GM18511 (cell line): ENCODE results near the gene ARHGAP15.

Experiments used
- ATAC-seq: cut with Tn5 transposase; IDR thresholded peaks from one replicate; pipeline ENCODE4 v1.9.1; 2021; ENCODE audit warnings: mild to moderate bottlenecking, moderate library complexity; ENCODE audit not compliant: unreplicated experiment

Gene ARHGAP15

DNA sequence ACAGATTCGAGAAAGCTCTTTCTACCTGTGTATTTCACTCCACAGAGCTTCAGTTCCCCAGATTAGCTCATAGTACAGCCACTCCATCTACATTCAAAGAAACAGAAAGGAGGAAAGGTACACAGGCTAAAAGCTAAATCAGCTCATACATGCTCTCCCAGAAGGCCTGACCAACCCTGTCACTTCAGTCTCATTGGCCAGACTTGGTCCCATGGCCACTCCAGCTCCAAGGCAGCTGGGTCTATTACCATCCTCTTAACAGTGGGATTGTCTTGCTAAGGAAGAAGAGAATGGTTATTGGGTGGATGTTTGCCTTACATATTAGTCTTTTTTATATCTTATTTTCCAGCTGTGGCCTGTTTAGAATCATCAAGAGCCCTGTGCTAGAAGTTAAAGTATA, 572.6 kb downstream of the ARHGAP15 start:
- no peak for ATAC-seq

DNA sequence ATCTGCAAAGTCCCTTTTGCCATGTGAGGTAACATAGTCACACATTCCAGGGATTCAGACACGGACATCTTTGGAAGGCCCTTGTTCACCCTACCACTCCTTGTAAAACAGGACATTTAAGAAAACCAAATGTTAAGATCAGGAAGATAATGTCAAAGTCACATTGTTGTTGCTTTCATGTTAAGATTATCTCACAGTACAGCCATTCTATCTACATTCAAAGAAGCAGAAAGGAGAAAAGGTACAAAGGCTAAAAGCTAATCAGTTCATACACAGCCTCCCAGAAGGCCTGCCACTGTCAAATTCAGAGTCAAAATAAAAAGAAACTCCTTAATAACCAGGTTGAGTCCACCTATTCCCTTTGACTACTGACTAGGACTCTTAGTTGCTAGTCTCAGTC, 573.7 kb downstream of the ARHGAP15 start:
- no peak for ATAC-seq

DNA sequence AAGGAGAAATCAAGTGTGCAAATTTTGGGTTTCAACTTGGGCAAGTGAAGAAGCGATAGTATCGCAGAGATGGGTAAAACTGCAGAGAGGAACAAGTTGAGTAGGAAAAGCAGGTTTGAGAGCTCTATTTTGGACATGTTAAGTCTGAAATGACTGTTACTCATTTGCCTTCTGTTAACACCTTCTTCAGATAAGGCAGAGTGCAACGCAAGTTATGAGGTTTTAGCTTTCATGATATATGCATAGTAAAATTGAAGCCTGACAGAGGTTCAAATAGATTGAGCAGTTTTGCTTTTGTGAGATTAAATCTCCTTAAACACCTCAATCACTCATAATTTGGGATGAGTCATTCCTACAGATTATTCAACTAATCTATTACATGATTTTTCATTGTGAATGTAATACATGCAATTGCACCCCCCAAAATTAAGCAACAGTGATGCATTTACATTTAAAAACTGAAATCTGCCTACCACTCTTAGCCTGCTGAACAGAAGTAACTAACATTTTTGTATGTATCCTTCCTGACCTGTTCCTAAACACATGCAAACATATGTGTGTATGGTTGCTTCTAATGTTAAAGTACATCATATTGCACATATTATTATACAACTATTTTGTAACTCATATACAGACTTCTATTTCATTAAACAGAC, 575.4 kb downstream of the ARHGAP15 start:
- peak; percentile 88 for ATAC-seq

DNA sequence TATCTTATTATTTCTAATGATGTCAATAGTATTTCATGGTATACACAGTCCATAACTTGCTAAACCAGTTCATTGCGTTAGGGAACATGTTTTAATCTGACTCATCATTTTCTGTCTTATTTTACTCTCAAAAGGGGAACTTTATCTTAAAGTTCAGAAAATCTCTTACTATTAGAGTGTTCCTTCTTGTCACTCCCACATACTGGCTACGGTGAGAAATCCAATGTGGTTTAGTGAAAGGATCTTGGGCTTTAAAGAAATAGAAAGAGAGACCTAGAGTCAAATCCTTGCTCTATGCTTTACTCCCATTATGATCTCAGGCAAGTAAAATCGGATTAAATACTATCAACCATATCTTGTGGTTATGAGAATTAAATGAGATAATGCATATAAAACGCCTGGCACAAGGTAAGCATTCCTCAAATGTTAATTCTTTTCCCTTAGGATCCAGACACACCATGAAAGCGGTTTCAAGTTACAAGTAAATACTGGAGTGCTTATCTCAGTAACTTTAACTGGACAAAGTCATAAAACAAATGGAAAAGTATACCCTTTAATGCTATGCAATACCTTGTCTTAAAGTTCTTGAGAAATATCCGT, 576.0 kb downstream of the ARHGAP15 start:
- ATAC-seq: peak; percentile 31

DNA sequence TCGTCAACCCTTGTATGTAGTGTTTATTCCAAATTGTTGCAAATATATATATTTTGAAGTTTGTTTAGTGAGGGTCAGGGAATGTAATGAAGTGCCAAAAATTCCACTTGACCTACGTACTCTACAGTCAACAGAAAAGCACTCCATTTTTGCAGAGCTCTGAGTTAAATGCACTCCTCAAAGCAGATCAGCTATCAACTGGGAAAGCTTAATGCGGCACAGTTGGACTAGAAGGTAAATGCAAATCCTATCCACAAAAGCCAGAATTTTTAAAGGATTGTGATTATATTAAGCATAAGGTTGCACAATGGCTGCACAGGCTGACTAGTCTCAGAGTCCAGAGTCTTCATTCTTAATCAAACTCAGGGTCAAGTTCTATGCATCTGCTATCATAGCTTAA, 577.1 kb downstream of the ARHGAP15 start:
- ATAC-seq: no peak

DNA sequence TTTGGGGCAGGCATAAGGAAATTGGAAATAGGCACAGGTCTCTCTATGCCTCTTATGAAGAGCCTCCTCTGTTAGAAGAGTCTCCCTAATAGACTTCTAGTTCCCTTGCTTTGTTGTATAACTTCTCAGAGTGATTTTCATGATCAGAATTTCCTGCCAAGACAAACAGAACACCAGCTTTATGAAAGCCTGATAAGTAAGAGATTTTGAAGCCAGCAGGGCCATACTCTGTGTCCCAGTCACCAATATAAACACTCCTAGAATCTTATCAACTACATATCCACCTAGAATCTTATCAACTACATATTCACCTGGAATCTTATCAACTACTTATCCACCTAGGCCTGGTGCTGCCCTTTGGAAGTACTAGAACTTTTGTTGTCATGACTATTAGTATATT, 579.5 kb downstream of the ARHGAP15 start:
- no peak for ATAC-seq

DNA sequence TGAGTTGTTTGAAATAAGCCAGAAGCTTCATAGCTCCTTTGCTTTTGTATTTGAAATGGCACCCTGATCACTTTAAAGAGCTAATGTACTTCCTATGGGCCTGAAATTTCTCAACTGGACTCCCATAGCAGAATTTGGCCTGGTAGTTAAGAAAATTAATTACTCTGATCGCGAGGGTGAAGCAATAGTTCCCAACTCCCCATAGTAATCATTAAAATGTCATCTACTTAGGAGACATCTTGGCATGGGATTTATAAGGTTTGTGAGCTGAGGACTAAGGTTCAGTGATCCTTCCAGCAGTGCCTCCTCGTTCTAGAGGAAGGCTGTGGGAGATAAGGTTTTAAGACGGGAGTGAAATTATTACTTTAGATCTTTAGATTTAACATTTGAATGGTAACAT, 581.0 kb downstream of the ARHGAP15 start:
- no peak for ATAC-seq

DNA sequence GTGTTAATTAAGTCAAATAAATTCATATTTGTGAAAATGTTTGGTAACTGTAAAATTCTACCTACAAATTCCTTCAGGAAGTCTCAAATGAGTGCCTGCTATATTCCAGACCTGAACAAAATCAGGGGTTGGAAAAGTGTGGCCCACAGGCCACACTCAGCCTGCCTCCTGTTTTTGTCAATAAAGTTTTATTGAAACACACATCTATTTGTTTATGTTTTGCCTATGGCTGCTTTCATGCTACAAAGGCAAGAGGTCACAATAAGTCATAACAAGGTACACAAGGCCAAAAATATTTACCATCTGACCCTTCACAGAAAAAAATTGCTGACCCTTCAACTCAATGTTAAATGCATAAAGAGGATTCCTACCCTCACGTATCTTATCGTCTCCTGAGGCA, 581.7 kb downstream of the ARHGAP15 start:
- ATAC-seq: no peak

DNA sequence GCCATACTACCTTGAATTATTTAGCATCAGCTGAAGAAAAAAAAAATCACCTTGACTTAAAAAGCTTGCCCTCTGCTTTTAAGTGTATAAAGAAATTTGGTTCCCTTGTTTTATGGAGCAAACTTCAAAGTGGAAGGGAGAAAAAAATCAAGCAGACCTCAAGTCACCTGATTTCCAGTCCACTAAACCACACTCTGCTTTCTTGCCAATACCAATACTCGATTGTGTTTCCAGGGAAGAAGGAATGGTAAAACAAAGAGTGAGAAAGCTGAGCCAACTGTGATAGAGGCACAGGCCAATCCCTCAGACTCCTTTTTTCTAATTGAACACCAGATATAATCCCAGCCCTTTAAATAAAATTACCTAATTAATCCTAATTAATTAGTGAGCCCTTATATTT, 587.3 kb downstream of the ARHGAP15 start:
- no peak for ATAC-seq

DNA sequence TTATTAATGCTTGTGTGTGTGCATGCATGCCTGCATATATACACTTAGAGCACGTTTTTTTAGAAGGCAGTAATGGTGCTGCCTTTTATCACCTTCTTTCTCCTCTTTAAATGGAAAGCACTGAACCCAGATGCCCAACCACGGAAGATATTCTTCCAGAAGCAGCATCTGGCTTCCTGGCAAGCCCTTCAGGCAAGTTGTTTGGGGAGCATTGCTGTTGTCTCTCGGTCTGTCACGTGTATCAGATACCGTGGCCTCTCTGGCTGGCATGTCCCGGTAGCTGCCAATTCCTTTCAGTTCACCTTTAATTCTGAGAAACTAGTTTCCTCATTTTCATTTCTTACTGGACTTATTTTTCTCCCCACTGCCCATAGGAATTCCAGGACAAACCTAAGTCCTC, 587.8 kb downstream of the ARHGAP15 start:
- no peak for ATAC-seq

DNA sequence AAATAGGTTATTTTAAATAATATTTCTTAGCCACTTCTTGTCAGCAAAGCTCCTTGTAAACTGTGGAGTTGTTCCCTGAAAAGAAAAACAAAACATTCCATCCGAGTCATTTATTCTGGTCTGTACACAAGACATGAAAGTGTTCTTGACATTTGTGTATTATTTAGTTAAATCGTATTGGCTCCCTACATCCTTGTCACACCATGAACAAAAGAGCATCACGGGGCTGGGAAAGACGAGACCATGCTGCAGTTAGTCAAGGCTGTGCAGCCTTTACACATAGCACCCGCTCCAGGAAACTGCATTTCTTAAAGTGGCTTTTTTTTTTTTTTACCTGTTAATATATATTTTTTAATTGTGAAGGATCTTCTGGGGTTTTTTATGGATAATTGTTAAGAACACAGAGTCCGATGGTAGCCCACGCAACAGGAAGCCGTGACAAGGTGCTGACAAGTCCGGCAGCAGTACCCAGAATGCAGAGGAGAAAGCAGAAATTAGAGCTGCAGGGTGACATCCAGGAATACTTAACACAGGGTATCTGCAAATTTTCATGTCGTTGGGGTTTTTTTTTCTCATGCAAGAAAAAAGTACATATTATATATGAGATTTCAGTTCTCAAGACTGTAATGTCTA, 588.4 kb downstream of the ARHGAP15 start:
- ATAC-seq: no peak

DNA sequence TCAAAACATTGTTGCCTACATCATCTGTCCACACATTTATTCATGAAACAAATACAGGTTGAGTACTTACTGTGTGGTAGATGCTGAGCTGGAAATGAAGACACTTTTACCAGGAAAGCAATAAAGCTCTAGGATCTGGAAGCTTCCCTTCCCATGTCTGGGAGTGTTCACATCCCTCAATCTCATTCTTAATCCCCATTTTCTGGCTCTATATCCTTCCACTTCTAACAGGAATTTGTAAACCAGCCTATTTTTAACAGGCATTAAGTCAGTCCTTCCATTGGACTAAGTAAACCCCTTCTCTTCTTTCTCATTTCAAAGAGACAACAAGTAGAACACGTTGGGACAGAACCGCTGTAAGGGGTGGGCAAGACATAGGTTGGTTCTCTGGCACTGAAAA, 589.5 kb downstream of the ARHGAP15 start:
- no peak for ATAC-seq

DNA sequence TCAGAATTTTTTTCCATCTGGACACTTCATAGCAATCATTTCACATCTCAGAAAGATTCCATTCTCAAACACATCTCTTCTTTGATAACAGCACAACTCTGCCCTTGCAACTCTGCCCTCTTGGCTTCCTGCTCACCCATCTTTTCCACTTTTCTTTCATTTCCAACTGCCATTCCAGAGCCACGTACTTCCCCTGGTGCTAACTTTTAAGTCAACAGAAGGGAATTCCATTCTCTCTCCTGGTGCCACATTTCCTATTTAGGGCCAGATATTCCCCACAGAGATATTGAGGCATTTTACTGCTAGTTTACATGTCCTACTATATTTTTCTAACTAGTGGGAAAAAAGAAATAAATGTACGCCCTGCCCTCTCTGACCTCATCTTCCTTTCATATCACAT, 590.2 kb downstream of the ARHGAP15 start:
- ATAC-seq: no peak

DNA sequence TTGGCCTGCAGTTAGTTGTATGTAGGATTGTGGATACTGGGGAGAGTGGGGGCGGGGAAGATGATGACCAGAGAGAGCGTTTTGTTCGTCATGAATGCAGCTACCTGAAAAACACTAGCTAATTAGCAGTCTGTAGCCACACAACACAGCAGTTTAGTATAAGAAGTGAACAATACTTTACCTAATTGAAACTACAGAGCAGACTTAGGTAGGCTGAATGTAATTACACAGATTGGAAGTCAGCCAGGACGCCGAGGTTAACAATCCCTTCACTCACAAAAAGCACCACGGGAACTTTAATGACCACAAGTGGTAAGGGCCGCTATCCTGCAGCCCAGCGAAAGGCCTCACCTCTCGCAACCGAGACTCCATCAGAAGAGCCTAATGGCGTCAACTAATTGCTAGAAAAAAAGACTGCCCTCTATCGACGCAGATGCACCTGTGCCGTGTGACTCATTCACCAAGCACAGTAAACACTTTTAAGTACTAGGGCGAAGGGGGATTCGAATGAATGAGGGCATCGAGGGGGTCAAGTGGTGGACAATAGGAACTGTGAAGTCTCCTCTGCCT, 591.0 kb downstream of the ARHGAP15 start:
- no peak for ATAC-seq

DNA sequence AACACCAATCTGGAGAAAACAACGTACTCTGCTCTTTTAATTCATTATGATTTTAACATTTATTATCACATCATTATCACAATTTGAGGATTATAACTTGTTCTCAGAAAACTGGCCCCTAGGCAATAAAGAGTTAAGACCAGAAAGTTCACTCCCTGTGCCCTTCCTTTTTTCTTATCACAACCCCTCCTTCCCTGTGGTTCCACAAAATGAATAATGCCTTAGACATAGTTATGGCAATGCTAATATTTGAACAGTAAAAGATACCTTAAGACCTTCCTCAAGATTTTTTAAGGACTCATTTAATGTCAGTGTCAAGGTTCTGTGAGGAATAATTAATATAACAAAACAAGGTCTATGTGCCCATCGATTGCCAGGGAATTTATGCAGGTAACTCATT, 596.2 kb downstream of the ARHGAP15 start:
- ATAC-seq: no peak

DNA sequence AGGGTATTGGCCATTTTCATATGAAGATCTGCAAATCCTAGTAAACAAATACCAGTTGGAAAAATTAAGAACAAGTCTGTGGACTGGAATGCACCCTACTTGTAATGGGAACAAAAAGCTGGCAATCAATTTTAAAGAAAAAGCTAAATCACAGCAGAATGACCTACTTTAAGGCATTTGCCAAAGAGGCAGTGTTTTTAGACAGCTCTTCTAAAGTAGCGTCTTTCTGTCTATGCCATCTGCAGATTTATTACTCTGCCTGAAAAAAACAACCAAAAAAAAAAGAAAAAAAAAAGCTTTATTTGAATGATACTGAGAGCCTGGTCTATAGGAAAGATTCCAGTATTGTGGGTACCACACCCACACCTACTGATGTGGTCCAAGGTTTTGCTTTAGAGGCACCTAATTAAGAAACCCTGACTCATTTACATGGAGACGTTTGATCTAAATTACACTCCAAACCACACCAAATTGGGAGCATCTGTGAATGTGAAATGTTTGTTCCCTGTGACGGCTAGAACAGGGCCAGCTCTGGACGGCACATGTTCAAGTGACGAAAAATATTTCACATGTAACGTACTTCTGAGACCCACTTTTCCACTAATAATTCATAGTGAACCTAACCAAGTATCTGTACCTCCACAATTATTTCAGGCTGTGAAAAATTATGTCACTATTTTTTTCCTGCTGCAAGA, 597.1 kb downstream of the ARHGAP15 start:
- no peak for ATAC-seq

DNA sequence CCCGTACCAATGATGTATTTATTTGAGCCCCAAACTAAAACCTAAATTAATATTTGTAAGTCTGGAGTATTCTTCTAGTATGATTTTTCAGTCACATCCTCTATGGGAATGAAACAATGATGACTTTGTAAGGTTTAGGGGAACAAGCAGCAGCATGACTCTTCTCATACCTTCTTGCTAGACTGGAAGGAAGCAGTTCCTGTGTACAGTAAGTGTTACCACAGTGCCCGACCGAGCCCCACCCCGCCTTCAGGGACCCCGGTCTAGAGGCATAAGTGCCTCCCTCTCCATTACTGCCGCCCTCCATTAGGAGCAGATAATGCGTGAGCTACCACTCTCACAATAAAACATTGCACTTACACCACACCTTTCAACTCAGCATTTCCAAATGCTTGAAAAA, 599.3 kb downstream of the ARHGAP15 start:
- no peak for ATAC-seq

DNA sequence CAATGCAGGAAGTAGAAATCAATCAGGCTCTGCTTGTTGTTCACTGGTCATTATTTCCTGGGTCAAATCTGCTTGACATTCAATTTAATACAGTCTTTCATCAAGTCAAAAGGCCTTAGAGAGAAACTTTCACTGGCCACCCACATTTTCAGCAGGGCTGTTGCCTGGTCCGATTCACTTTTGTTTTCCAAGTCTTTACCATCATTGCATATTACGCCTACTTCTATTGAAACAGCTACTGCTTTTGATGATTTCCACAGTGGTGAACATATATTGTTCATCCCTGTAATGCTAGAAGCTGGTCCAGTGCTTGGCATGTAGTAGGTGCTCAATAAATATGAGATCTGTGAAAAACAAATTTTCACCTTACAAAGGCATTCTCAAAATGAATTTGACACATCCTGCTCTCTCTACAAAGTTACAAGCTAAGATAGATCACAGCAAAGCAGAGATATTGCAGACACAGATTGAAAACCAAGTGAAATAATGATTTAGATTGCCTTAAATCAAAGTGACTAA, 600.1 kb downstream of the ARHGAP15 start:
- ATAC-seq: no peak

DNA sequence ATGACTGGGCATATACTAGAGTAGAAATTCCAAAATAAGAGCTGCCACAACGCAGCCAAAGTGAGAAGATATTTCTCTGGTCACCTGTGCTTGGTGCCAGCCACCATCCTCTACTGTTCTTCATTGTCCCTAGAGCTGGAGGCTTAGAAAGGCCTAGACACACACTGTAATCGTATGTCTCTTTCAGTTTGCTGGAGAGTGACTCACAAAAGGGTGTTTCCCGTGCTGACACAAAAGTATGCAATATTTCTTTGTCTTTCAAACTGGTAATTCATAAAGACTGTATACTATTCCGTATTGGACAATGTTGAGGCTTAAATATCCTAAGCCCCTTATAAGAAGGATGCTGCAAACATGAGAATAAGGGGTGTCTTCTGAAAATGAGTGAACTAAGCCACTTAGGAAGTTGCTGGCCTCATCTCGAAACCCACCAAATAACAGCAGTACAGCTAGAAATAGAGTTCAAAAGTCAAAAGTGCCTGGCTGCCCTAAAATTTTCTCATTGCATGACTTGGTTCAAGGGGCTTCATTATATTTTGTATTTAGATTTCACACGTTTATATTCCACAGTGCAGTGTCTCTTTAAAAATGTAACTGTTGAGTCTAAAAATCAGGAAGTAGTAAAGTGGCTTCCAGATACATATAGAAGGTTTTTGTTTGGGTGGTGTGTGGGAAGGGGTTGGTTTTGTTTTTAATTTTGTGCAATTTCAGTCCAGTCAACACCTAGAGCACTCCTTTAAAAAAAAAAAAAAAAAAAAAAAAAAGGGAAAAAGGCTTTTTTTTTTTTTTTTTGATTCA, 601.1 kb downstream of the ARHGAP15 start:
- ATAC-seq: peak; percentile 79

DNA sequence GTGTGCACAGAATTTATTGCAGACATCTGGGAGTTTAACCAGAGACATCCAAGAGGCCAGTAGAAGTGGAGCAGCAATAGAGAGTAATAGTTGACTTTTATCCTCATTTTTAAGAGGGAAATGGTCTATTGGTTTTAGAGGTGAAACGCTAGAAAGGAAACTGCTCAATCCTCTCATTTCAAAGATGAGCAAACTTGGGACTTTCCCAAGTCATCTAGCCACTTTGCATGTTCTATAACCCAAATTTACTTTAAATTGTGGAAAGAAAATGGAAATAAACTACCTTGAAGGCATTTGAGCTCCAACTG, 601.7 kb downstream of the ARHGAP15 start:
- peak; percentile 60 for ATAC-seq

DNA sequence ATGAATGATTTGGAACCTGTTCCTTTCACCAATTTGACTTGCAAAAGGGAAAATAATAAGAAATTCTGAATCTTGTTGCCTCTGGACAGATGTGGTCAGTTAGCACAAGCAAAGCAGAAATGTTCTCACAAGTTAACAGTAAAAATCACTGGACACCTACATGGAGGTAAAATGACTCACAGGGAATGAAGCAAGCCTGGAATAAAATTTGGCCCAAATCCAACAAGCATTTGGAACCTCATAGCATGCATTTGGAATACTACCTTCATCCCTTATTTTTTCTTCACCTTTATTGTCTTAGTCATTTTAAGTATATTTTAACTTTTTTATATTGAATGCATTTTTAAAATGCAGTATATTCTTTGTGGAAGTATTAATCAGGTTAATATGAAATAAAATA, 602.9 kb downstream of the ARHGAP15 start:
- no peak for ATAC-seq
